ENCODE results near the gene THUMPD2.

The THUMPD2 gene

DNA sequence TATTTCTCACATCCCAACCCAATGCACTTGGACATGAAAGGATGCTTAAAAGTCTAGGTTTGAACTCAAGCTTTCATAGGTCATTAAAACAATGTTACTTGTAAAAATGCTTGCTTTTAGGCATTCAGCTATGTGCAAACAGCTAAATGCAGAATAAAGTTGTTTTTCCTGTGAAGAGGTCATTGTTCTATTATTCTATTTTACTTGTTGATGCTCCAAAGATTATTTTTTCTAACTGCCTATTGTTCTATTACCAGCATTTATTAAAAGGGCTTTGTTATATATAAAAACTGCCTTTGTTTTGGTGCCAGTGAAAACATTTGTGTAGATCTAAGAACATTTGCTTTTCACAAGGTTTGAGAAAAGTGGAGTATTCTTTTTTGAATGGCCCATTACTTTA is 64.0 kb downstream of the THUMPD2 start:
- Histone ChIP-seq H3K36me3 (ENCODE audit: control insufficient read depth in 4 of 4, insufficient read depth in 4 of 4, low read length in 3 of 4) (no peaks in the 10 kb centered on the region), H3K9me3 (ENCODE audit: control extremely low read depth in 1 of 5, control insufficient read depth in 4 of 5, insufficient read depth in 2 of 5, low read depth in 1 of 5, low read length in 4 of 5) (no peaks in the 10 kb centered on the region), H3K4me3 (ENCODE audit: control insufficient read depth in 1 of 7, extremely low read depth in 1 of 7, insufficient read depth in 4 of 7, low read depth in 2 of 7, low read length in 6 of 7) (no peak overlapping the region), H3K27me3 (replicated peaks in 2 of 5; ENCODE audit: control insufficient read depth in 4 of 5, insufficient read depth in 5 of 5, low read length in 4 of 5) (no peaks in the 10 kb centered on the region), H3K27ac (ENCODE audit: insufficient read depth in 1 of 2, low read depth in 1 of 2, low read length in 2 of 2, poor library complexity in 1 of 2, severe bottlenecking in 2 of 2) (no peak overlapping the region), H3K4me1 (ENCODE audit: control extremely low read depth in 1 of 4, control insufficient read depth in 4 of 4, insufficient read depth in 4 of 4, low read length in 3 of 4) (no peaks in the 10 kb centered on the region)
- ChIA-PET POLR2A (interaction anchor here (0.6 kb wide), 1 partner anchor 124 kb away, joined by 3 read pairs; no protein-coding TSS in a partner anchor), CTCF (interaction anchor here (4.2 kb wide), 1 partner anchor 13 kb away, joined by 18 read pairs; no protein-coding TSS in a partner anchor)
- no peak for DNase-seq

GRCh38 chr2:39712953-39713352 is 66.1 kb downstream of the THUMPD2 start:
- 100% methylated on average over 4 of the region's 5 CpGs for WGBS (ENCODE audit: insufficient coverage)
- POLR2A ChIA-PET, result no interaction called here

DNA sequence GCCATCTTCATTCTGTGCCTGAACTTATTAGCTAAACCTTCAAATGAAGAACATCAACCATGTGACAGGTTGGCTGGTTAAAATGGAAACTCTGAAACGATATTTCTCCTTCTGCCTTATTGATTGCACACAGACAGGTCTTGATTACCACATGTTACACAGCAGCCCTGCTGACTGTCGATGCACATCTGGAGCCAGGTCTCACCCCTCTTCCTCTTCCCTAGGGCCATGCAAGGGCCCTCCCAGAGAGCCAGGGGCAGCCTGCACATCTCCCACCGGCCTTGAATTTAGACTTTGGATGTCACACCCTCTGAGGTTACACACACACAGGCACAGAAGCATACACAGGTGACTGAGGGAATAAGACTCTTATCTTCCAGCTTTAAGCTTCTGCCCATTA is 68.3 kb downstream of the THUMPD2 start:
- no peaks in the 10 kb centered on the region for H3K27me3 ChIP-seq (replicated peaks in 2 of 5; ENCODE audit: control insufficient read depth in 4 of 5, insufficient read depth in 5 of 5, low read length in 4 of 5)
- no peaks in the 10 kb centered on the region for H3K36me3 ChIP-seq (ENCODE audit: control insufficient read depth in 4 of 4, insufficient read depth in 4 of 4, low read length in 3 of 4)
- H3K4me1 ChIP-seq (ENCODE audit: control extremely low read depth in 1 of 4, control insufficient read depth in 4 of 4, insufficient read depth in 4 of 4, low read length in 3 of 4), result peaks cover 0 to 12% (median 2%) of the 10 kb centered on the region in 4 experiments
- ChIA-PET CTCF (interaction anchor here (0.8 to 1.0 kb wide), 2 partner anchors 18 to 117 kb away, joined by 3 read pairs; no protein-coding TSS in a partner anchor), POLR2A (no interaction called here)
- H3K4me3 ChIP-seq (ENCODE audit: control insufficient read depth in 1 of 7, extremely low read depth in 1 of 7, insufficient read depth in 4 of 7, low read depth in 2 of 7, low read length in 6 of 7), result no peak overlapping the region
- H3K9me3 ChIP-seq (ENCODE audit: control extremely low read depth in 1 of 5, control insufficient read depth in 4 of 5, insufficient read depth in 2 of 5, low read depth in 1 of 5, low read length in 4 of 5), result no peaks in the 10 kb centered on the region
- no peak overlapping the region for H3K27ac ChIP-seq (ENCODE audit: insufficient read depth in 1 of 2, low read depth in 1 of 2, low read length in 2 of 2, poor library complexity in 1 of 2, severe bottlenecking in 2 of 2)
- WGBS (ENCODE audit: insufficient coverage), result 83% methylated on average over 3 of the region's 3 CpGs
- no peak for DNase-seq

More at GRCh38 chr2:39712953-39713352, 66.1 kb downstream of the THUMPD2 start:
- H3K4me1 ChIP-seq (ENCODE audit: control extremely low read depth in 1 of 4, control insufficient read depth in 4 of 4, insufficient read depth in 4 of 4, low read length in 3 of 4), result no peaks in the 10 kb centered on the region
- no peaks in the 10 kb centered on the region for H3K27me3 ChIP-seq (replicated peaks in 2 of 5; ENCODE audit: control insufficient read depth in 4 of 5, insufficient read depth in 5 of 5, low read length in 4 of 5)
- H3K4me3 ChIP-seq (ENCODE audit: control insufficient read depth in 1 of 7, extremely low read depth in 1 of 7, insufficient read depth in 4 of 7, low read depth in 2 of 7, low read length in 6 of 7), result no peak overlapping the region
- no peak for DNase-seq
- CTCF ChIA-PET, result interaction anchor here (0.6 to 4.2 kb wide), 3 partner anchors 15 to 18 kb away, joined by 3 to 18 read pairs (median 3); no protein-coding TSS in a partner anchor
- H3K36me3 ChIP-seq (ENCODE audit: control insufficient read depth in 4 of 4, insufficient read depth in 4 of 4, low read length in 3 of 4), result no peaks in the 10 kb centered on the region
- H3K9me3 ChIP-seq (ENCODE audit: control extremely low read depth in 1 of 5, control insufficient read depth in 4 of 5, insufficient read depth in 2 of 5, low read depth in 1 of 5, low read length in 4 of 5), result no peaks in the 10 kb centered on the region
- H3K27ac ChIP-seq (ENCODE audit: insufficient read depth in 1 of 2, low read depth in 1 of 2, low read length in 2 of 2, poor library complexity in 1 of 2, severe bottlenecking in 2 of 2), result no peak overlapping the region

- Histone ChIP-seq H3K27me3 (replicated peaks in 2 of 5; ENCODE audit: control insufficient read depth in 4 of 5, insufficient read depth in 5 of 5, low read length in 4 of 5) (no peaks in the 10 kb centered on the region), H3K9me3 (ENCODE audit: control extremely low read depth in 1 of 5, control insufficient read depth in 4 of 5, insufficient read depth in 2 of 5, low read depth in 1 of 5, low read length in 4 of 5) (no peaks in the 10 kb centered on the region), H3K4me1 (ENCODE audit: control extremely low read depth in 1 of 4, control insufficient read depth in 4 of 4, insufficient read depth in 4 of 4, low read length in 3 of 4) (peaks cover 0 to 12% (median 3%) of the 10 kb centered on the region in 4 experiments), H3K4me3 (ENCODE audit: control insufficient read depth in 1 of 7, extremely low read depth in 1 of 7, insufficient read depth in 4 of 7, low read depth in 2 of 7, low read length in 6 of 7) (no peak overlapping the region), H3K27ac (ENCODE audit: insufficient read depth in 1 of 2, low read depth in 1 of 2, low read length in 2 of 2, poor library complexity in 1 of 2, severe bottlenecking in 2 of 2) (no peak overlapping the region), H3K36me3 (ENCODE audit: control insufficient read depth in 4 of 4, insufficient read depth in 4 of 4, low read length in 3 of 4) (no peaks in the 10 kb centered on the region)
- ChIA-PET CTCF (interaction anchor here (0.5 to 1.5 kb wide), 4 partner anchors 12 to 101 kb away, joined by 3 to 5 read pairs (median 4); no protein-coding TSS in a partner anchor), POLR2A (no interaction called here)
- whole genome bisulfite sequencing (ENCODE audit: insufficient coverage), result 98% methylated on average over 7 of the region's 9 CpGs
- no peak for DNase-seq
Measured at GRCh38 chr2:39708003-39708402, 71.1 kb downstream of the THUMPD2 start.

DNA sequence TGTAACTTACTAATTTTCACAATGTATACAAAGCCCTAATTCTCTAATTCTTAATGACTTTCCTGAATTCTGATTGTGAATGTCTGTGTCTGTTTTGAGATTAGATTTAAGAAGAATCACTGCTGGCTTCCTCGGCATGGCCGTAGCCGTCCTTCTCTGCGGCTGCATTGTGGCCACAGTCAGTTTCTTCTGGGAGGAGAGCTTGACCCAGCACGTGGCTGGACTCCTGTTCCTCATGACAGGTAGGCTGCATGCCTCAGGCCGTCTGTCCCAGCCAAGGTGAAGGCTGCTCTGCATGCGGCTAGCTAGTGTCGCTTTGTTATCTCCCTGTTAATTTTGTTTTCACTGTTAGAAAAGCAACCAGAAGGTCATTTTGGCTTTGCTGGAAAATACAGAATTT is 72.1 kb downstream of the THUMPD2 start:
- peaks cover 0 to 12% (median 3%) of the 10 kb centered on the region in 4 experiments for H3K4me1 ChIP-seq (ENCODE audit: control extremely low read depth in 1 of 4, control insufficient read depth in 4 of 4, insufficient read depth in 4 of 4, low read length in 3 of 4)
- no peaks in the 10 kb centered on the region for H3K36me3 ChIP-seq (ENCODE audit: control insufficient read depth in 4 of 4, insufficient read depth in 4 of 4, low read length in 3 of 4)
- peaks cover 0 to 9% (median 0%) of the 10 kb centered on the region in 5 experiments for H3K9me3 ChIP-seq (ENCODE audit: control extremely low read depth in 1 of 5, control insufficient read depth in 4 of 5, insufficient read depth in 2 of 5, low read depth in 1 of 5, low read length in 4 of 5)
- CTCF ChIA-PET, result interaction anchor here (1.0 to 2.9 kb wide), 4 partner anchors 10 to 23 kb away, joined by 3 to 9 read pairs (median 4); no protein-coding TSS in a partner anchor
- whole genome bisulfite sequencing (ENCODE audit: insufficient coverage), result 98% methylated on average over 8 of the region's 8 CpGs
- DNase-seq, result no peak
- no peaks in the 10 kb centered on the region for H3K27me3 ChIP-seq (replicated peaks in 2 of 5; ENCODE audit: control insufficient read depth in 4 of 5, insufficient read depth in 5 of 5, low read length in 4 of 5)
- POLR2A ChIA-PET, result no interaction called here
- H3K4me3 ChIP-seq (ENCODE audit: control insufficient read depth in 1 of 7, extremely low read depth in 1 of 7, insufficient read depth in 4 of 7, low read depth in 2 of 7, low read length in 6 of 7), result no peak overlapping the region
- no peak overlapping the region for H3K27ac ChIP-seq (ENCODE audit: insufficient read depth in 1 of 2, low read depth in 1 of 2, low read length in 2 of 2, poor library complexity in 1 of 2, severe bottlenecking in 2 of 2)

- Histone ChIP-seq H3K36me3 (ENCODE audit: control insufficient read depth in 4 of 4, insufficient read depth in 4 of 4, low read length in 3 of 4) (no peaks in the 10 kb centered on the region), H3K9me3 (ENCODE audit: control extremely low read depth in 1 of 5, control insufficient read depth in 4 of 5, insufficient read depth in 2 of 5, low read depth in 1 of 5, low read length in 4 of 5) (peaks cover 0 to 15% (median 3%) of the 10 kb centered on the region in 5 experiments), H3K4me1 (ENCODE audit: control extremely low read depth in 1 of 4, control insufficient read depth in 4 of 4, insufficient read depth in 4 of 4, low read length in 3 of 4) (peaks cover 0 to 12% (median 3%) of the 10 kb centered on the region in 4 experiments), H3K27me3 (replicated peaks in 2 of 5; ENCODE audit: control insufficient read depth in 4 of 5, insufficient read depth in 5 of 5, low read length in 4 of 5) (no peaks in the 10 kb centered on the region), H3K4me3 (ENCODE audit: control insufficient read depth in 1 of 7, extremely low read depth in 1 of 7, insufficient read depth in 4 of 7, low read depth in 2 of 7, low read length in 6 of 7) (no peak overlapping the region), H3K27ac (ENCODE audit: insufficient read depth in 1 of 2, low read depth in 1 of 2, low read length in 2 of 2, poor library complexity in 1 of 2, severe bottlenecking in 2 of 2) (no peak overlapping the region)
- ChIA-PET POLR2A (no interaction called here), CTCF (interaction anchor here (1.1 to 2.9 kb wide), 2 partner anchors 10 to 24 kb away, joined by 4 to 9 read pairs; no protein-coding TSS in a partner anchor)
- no CpG with 5 or more reads among the region's 1 CpG for WGBS (ENCODE audit: insufficient coverage)
- peak; percentile 22 to 83 (median 79) for DNase-seq
Measured at GRCh38 chr2:39706312-39706711, 72.7 kb downstream of the THUMPD2 start.

- CTCF ChIA-PET, result interaction anchor here (0.8 to 2.9 kb wide), 3 partner anchors 9 to 113 kb away, joined by 3 to 9 read pairs (median 4); no protein-coding TSS in a partner anchor
- H3K27ac ChIP-seq (ENCODE audit: insufficient read depth in 1 of 2, low read depth in 1 of 2, low read length in 2 of 2, poor library complexity in 1 of 2, severe bottlenecking in 2 of 2), result no peak overlapping the region
- peaks cover 0 to 12% (median 3%) of the 10 kb centered on the region in 4 experiments for H3K4me1 ChIP-seq (ENCODE audit: control extremely low read depth in 1 of 4, control insufficient read depth in 4 of 4, insufficient read depth in 4 of 4, low read length in 3 of 4)
- H3K4me3 ChIP-seq (ENCODE audit: control insufficient read depth in 1 of 7, extremely low read depth in 1 of 7, insufficient read depth in 4 of 7, low read depth in 2 of 7, low read length in 6 of 7), result no peak overlapping the region
- WGBS (ENCODE audit: insufficient coverage), result 93% methylated on average over 3 of the region's 4 CpGs
- H3K9me3 ChIP-seq (ENCODE audit: control extremely low read depth in 1 of 5, control insufficient read depth in 4 of 5, insufficient read depth in 2 of 5, low read depth in 1 of 5, low read length in 4 of 5), result peaks cover 0 to 21% (median 5%) of the 10 kb centered on the region in 5 experiments
- no peaks in the 10 kb centered on the region for H3K27me3 ChIP-seq (replicated peaks in 2 of 5; ENCODE audit: control insufficient read depth in 4 of 5, insufficient read depth in 5 of 5, low read length in 4 of 5)
- H3K36me3 ChIP-seq (ENCODE audit: control insufficient read depth in 4 of 4, insufficient read depth in 4 of 4, low read length in 3 of 4), result no peaks in the 10 kb centered on the region
- POLR2A ChIA-PET, result no interaction called here
- DNase-seq, result no peak
Measured at GRCh38 chr2:39705638-39706037, 73.4 kb downstream of the THUMPD2 start.

Data from common myeloid progenitor, CD34-positive (primary cell).